ENCODE data around the gene ZNF91. TPM values are rescaled to one million over a fixed set of nuclear protein-coding genes. Genes with fewer than 3 reads are reported as not detected.

ZNF91 gene
- 38.5 TPM in 2 replicates for total RNA-seq

DNA sequence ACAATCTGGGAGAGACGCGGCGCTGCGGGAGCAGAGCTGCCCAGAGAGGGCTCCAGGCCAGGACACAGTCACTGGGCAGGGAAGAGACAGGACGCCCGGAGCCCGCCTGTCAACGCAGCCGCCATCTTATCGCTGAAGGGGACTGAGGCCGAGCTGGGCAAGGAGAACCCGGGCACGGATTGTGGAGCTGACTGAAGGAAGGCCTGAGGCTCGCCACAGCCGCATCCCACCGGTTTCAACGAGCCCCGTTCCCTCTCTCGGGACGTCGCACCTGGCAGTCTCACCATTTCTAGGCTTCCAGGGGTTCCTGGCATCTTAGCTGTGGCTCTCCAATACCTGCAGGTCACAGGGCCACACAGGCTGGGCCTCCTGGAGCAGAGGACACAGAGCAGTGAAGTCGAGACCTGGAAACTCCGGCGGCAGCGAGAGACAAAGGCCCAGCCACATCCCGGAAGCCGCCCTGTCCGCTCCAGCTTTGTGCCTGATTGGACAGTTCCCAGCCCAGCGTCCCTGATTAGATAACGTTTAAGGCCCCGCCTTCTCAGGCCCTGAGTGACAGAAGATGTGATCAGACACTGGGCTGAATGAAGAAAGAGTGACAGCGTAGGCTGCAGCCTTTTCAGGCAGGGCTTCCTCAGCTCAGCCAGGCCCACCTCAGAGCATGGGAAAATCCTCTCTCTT lies at the start of gene ZNF91:
Gene ZNF91, minus strand, starts transcription at position 431 of the 681 bp plus-strand sequence. Its CDS starts 117 bp downstream, at position 314.
- H3K4me3 ChIP-seq (ENCODE audit: low read depth, low read length), result peak within 1 kb of the TSS; percentile 88
- no peaks in the 10 kb centered on the region for H3K27me3 ChIP-seq (ENCODE audit: control insufficient read depth, insufficient read depth, low read length)
- TF ChIP-seq, protein P1, sequence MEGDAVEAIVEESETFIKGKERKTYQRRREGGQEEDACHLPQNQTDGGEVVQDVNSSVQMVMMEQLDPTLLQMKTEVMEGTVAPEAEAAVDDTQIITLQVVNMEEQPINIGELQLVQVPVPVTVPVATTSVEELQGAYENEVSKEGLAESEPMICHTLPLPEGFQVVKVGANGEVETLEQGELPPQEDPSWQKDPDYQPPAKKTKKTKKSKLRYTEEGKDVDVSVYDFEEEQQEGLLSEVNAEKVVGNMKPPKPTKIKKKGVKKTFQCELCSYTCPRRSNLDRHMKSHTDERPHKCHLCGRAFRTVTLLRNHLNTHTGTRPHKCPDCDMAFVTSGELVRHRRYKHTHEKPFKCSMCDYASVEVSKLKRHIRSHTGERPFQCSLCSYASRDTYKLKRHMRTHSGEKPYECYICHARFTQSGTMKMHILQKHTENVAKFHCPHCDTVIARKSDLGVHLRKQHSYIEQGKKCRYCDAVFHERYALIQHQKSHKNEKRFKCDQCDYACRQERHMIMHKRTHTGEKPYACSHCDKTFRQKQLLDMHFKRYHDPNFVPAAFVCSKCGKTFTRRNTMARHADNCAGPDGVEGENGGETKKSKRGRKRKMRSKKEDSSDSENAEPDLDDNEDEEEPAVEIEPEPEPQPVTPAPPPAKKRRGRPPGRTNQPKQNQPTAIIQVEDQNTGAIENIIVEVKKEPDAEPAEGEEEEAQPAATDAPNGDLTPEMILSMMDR (IDR thresholded peaks at IDR 0.05; ENCODE audit: insufficient read depth, low read length, poor library complexity, severe bottlenecking), result no peak
- DNase-seq (ENCODE audit: low read depth), result peak; percentile 89
- no peaks in the 10 kb centered on the region for H3K36me3 ChIP-seq (ENCODE audit: control insufficient read depth, insufficient read depth, low read length)

DNA sequence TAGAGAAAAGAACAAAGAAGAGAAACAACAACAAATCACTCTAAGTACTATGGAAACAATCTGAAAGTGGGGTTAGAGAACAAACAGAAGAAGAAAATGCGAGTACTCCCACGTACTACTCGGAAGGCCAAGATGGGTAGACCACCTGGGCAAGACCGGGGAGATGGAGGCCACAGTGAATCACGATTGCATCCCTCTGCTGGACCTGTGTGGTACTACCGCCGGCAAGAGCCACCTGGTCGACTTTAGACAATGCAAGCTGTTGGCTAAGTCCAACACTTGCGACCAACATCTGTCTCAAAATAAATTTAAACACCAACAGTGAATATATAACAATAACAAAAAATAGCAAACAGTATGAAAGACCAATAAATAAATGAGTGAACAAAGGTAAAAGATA lies 45.5 kb upstream of the ZNF91 start:
- TF ChIP-seq, protein P1 (IDR thresholded peaks at IDR 0.05; ENCODE audit: insufficient read depth, low read length, poor library complexity, severe bottlenecking), result peak; percentile 31
- H3K27me3 ChIP-seq (ENCODE audit: control insufficient read depth, insufficient read depth, low read length), result no peaks in the 10 kb centered on the region
- no peak overlapping the region for H3K4me3 ChIP-seq (ENCODE audit: low read depth, low read length)
- no peaks in the 10 kb centered on the region for H3K36me3 ChIP-seq (ENCODE audit: control insufficient read depth, insufficient read depth, low read length)
- DNase-seq (ENCODE audit: low read depth), result no peak

DNA sequence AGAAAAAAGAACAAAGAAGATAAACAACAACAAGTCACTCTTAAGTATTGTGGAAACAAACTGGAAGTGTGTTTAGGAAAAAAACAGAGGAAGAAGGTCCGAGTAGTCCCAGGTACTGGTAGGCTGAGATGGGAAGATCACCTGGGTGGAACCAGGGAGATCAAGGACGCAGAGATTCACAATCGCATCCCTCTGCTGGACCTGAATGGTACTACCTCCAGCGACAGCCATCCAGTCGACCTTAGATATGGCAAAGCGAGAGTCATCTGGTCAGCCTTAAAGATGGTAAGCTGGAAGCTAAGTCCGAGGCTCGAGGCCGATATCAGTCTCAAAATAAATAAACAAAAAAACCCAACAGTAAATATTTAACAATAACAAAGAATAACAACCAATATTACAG lies 44.9 kb upstream of the ZNF91 start:
- Histone ChIP-seq H3K27me3 (ENCODE audit: control insufficient read depth, insufficient read depth, low read length) (no peaks in the 10 kb centered on the region), H3K36me3 (ENCODE audit: control insufficient read depth, insufficient read depth, low read length) (no peaks in the 10 kb centered on the region), H3K4me3 (ENCODE audit: low read depth, low read length) (no peak overlapping the region)
- DNase-seq (ENCODE audit: low read depth), result no peak
- TF ChIP-seq, protein P1 (IDR thresholded peaks at IDR 0.05; ENCODE audit: insufficient read depth, low read length, poor library complexity, severe bottlenecking), result peak; percentile 11

DNA sequence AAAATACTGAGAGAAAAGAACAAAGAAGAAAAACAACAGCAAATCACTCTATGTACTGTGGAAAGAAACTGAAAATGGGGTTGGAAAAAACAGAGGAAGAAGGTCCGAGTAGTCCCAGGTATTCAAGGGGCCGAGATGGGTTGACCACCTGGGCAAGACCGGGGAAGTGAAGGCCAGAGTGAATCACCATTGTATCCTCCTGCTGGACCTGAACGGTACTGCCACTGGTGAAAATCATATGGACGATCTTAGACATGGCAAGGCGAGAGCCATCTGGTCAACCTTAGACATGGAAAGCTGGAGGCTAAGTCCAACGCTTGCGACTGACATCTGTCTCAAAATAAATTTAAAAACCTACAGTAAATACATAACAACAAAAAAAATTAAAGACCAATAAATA lies 44.4 kb upstream of the ZNF91 start:
- TF ChIP-seq, protein P1 (IDR thresholded peaks at IDR 0.05; ENCODE audit: insufficient read depth, low read length, poor library complexity, severe bottlenecking), result no peak
- DNase-seq (ENCODE audit: low read depth), result no peak
- H3K27me3 ChIP-seq (ENCODE audit: control insufficient read depth, insufficient read depth, low read length), result no peaks in the 10 kb centered on the region
- H3K36me3 ChIP-seq (ENCODE audit: control insufficient read depth, insufficient read depth, low read length), result no peaks in the 10 kb centered on the region
- H3K4me3 ChIP-seq (ENCODE audit: low read depth, low read length), result no peak overlapping the region

DNA sequence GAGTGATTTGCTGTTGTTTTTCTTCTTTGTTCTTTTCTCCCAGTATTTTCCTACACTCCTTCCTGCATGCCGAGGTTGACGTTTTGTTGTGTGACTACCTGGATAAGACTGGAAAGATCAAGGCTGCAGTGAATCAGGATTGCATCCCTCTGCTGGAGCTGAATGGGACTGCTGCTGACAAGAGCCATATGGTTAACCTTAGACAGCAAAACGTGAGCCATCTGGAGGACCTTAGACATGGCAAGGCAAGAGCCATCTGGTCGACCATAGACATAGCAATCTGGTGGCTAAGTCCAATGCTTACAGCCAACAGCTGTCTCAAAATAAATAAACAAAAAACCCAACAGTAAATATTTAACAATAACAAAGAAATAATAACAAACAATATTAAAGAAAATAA lies 42.6 kb upstream of the ZNF91 start:
- no peak for DNase-seq (ENCODE audit: low read depth)
- TF ChIP-seq, protein P1 (IDR thresholded peaks at IDR 0.05; ENCODE audit: insufficient read depth, low read length, poor library complexity, severe bottlenecking), result no peak
- no peaks in the 10 kb centered on the region for H3K36me3 ChIP-seq (ENCODE audit: control insufficient read depth, insufficient read depth, low read length)
- no peak overlapping the region for H3K4me3 ChIP-seq (ENCODE audit: low read depth, low read length)
- H3K27me3 ChIP-seq (ENCODE audit: control insufficient read depth, insufficient read depth, low read length), result no peaks in the 10 kb centered on the region

DNA sequence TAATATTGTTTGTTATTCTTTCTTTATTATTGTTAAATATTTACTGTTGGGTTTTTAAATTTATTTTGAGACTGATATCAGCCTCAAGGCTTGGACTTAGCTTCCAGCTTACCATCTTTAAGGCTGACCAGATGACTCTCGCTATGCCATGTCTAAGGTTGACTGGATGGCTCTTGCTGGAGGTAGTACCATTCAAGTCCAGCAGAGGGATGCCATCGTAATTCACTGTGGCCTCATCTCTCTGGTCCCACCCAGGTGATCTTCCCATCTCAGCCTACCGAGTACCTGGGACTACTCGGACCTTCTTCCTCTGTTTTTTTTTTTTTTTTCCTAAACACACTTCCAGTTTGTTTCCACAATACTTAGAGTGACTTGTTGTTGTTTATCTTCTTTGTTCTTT lies 41.7 kb upstream of the ZNF91 start:
- TF ChIP-seq, protein P1 (IDR thresholded peaks at IDR 0.05; ENCODE audit: insufficient read depth, low read length, poor library complexity, severe bottlenecking), result no peak
- DNase-seq (ENCODE audit: low read depth), result no peak
- Histone ChIP-seq H3K36me3 (ENCODE audit: control insufficient read depth, insufficient read depth, low read length) (no peaks in the 10 kb centered on the region), H3K4me3 (ENCODE audit: low read depth, low read length) (no peak overlapping the region), H3K27me3 (ENCODE audit: control insufficient read depth, insufficient read depth, low read length) (no peaks in the 10 kb centered on the region)

Measured in kidney epithelial cell (primary cell).